ENCODE results near the gene DLEC1. TPM values are rescaled to one million over a fixed set of nuclear protein-coding genes. Genes with fewer than 3 reads are reported as not detected.

Gene DLEC1
- total and polyA plus RNA-seq, 2 experiments from 2014 or later = 0.31 to 0.66 TPM

GRCh38 chr3:38005076-38006020, 33.7 kb upstream of the DLEC1 start (continued):
- TF ChIP-seq ZNF462 (CRISPR knock-in tag; IDR thresholded peaks at IDR 0.05) (no peak), CREB1 (CRISPR knock-in tag; IDR thresholded peaks at IDR 0.05; ENCODE audit: low read depth) (no peak), ZNF114 (CRISPR knock-in tag; IDR thresholded peaks at IDR 0.05) (no peak)
- TF ChIP-seq, protein P1, sequence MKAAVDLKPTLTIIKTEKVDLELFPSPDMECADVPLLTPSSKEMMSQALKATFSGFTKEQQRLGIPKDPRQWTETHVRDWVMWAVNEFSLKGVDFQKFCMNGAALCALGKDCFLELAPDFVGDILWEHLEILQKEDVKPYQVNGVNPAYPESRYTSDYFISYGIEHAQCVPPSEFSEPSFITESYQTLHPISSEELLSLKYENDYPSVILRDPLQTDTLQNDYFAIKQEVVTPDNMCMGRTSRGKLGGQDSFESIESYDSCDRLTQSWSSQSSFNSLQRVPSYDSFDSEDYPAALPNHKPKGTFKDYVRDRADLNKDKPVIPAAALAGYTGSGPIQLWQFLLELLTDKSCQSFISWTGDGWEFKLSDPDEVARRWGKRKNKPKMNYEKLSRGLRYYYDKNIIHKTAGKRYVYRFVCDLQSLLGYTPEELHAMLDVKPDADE (IDR thresholded peaks at IDR 0.05) = no peak

GRCh38 chr3:38006031-38006430, 33.0 kb upstream of the DLEC1 start:
- Histone ChIP-seq H3K36me3 (ENCODE audit: insufficient read depth) (no peaks in the 10 kb centered on the region), H2AFZ (no peak overlapping the region), H3K4me3 (no peak overlapping the region), H3K4me1 (ENCODE audit: insufficient read depth) (no peaks in the 10 kb centered on the region), H4K20me1 (replicated peaks; ENCODE audit: insufficient read depth) (no peaks in the 10 kb centered on the region), H3K79me2 (replicated peaks; ENCODE audit: insufficient read depth) (no peaks in the 10 kb centered on the region), H3K4me2 (no peak overlapping the region), H3K9me2 (ENCODE audit: insufficient read depth) (no peaks in the 10 kb centered on the region), H3K27me3 (ENCODE audit: insufficient read depth) (no peaks in the 10 kb centered on the region), H3K27ac (ENCODE audit: low read depth) (no peak overlapping the region), H3F3A (replicated peaks; ENCODE audit: low read depth) (no peaks in the 10 kb centered on the region)
- H3K36me3 Mint-ChIP-seq (ENCODE audit: low read depth) = no peaks in the 10 kb centered on the region; the same call in 2 of the 3 replicates
- DNase-seq (ENCODE audit: low spot score) (no peak), ATAC-seq (no peak)
- no peaks in the 10 kb centered on the region for H3K9me3 Mint-ChIP-seq
- peaks cover 9% of the 10 kb centered on the region; the same call in 2 of the 3 replicates for H3K4me1 Mint-ChIP-seq
- peaks cover 10% of the 10 kb centered on the region for H3K27me3 Mint-ChIP-seq (ENCODE audit: insufficient read depth, low read depth, poor library complexity)
- H3K27ac Mint-ChIP-seq = no peak overlapping the region
- H3K4me3 Mint-ChIP-seq = no peak overlapping the region
- no peak for TF ChIP-seq REST (IDR thresholded peaks at IDR 0.05; ENCODE audit: unreplicated experiment)
- no peak for TF ChIP-seq CTCF (conservative IDR thresholded peaks at IDR 0.05; ENCODE audit: low read depth in 2 of 2)
- TF ChIP-seq ZNF114 (CRISPR knock-in tag; IDR thresholded peaks at IDR 0.05) = no peak
- TF ChIP-seq EZH2phosphoT487 (IDR thresholded peaks at IDR 0.05; ENCODE audit: unreplicated experiment) = no peak
- TF ChIP-seq POLR2AphosphoS5 (IDR thresholded peaks at IDR 0.05; ENCODE audit: low read depth) = no peak
- no peak for TF ChIP-seq STAT1 (IDR thresholded peaks at IDR 0.05; ENCODE audit: unreplicated experiment)
- no peak for TF ChIP-seq ZNF331 (CRISPR knock-in tag; IDR thresholded peaks at IDR 0.05; ENCODE audit: low read depth)
- no peak for TF ChIP-seq JUNB (IDR thresholded peaks at IDR 0.05; ENCODE audit: unreplicated experiment)

All from GM23338 (cell line).